Loucy (cell line): ENCODE results near the gene DRD5.

Experiments
- CTCF ChIP-seq: fragments of 200-600 bp; sonication (generic); conservative IDR thresholded peaks from 2 replicates; pipeline ENCODE4 v1.5.1; 2014; ENCODE audit warnings: mild to moderate bottlenecking, antibody characterized with exemption, low read length
- EZH2phosphoT487 ChIP-seq: fragments of 200-600 bp; IDR thresholded peaks from 2 replicates; pipeline ENCODE4 v1.6.1; 2018; ENCODE audit warnings: antibody characterized with exemption, mild to moderate bottlenecking, moderate library complexity, borderline replicate concordance

GRCh38 chr4:9812501-9813340 is 31.3 kb downstream of the DRD5 start:
- TF ChIP-seq CTCF: no peak
- TF ChIP-seq EZH2phosphoT487: no peak
